NT2/D1 (cell line): Measurements from ENCODE around the gene KRTAP5-9.

Experiments
- SUZ12 ChIP-seq: IDR thresholded peaks from 2 replicates; pipeline ENCODE4 v1.6.1; 2011; ENCODE audit not compliant: insufficient read length, insufficient read depth; ENCODE audit errors: extremely low read depth
- YY1 ChIP-seq: IDR thresholded peaks from 2 replicates; pipeline ENCODE4 v1.6.1; 2011; ENCODE audit not compliant: insufficient read length, insufficient read depth
- ZNF274 ChIP-seq: IDR thresholded peaks from 2 replicates; pipeline ENCODE4 v1.6.1; 2011; ENCODE audit warnings: mild to moderate bottlenecking, low read depth, low read length

DNA sequence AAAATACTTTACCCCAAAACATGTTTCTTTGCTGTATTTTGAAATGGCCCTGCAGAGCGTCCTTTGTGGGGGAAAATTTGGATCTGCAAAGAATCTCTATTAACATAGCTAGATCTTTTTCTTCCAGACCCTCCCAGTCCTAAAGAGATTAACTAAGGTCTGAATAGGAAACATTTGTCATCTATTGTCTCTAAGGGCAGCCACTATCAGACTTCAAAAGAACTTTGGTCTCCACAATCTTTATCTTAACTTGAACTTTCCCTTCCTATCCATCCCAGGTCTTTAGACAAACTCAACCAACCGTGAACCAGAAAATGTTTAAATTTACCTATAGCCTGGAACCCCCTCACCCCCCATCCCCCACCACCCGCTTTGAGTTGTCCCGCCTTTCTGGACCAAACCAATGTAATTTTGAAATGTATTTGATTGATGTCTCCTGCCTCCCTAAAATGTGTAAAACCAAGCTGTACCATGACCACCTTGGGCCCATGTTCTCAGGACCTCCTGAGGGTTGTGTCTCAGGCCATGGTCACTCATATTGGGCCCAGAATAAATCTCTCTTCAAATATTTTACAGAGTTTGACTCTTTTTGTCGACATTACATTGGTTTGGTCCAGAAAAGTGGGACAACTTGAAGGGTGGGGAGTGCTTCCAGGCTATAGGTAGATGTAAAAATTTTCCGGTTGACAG lies 3.5 kb upstream of the KRTAP5-9 start:
- TF ChIP-seq SUZ12 (no peak), YY1 (no peak), ZNF274 (no peak)
